WTC11 (cell line): ENCODE measurements around the gene NFKB1.

Experiments used
- AFF4 ChIP-seq: sonication (generic); formaldehyde crosslinking; IDR thresholded peaks from 2 replicates; pipeline ENCODE4 v1.8.1; 2023; ENCODE audit warnings: mild to moderate bottlenecking, missing genetic modification reagents, borderline replicate concordance
- CREB1 ChIP-seq: sonication (generic); formaldehyde crosslinking; IDR thresholded peaks from 2 replicates; pipeline ENCODE4 v1.8.0; 2023; ENCODE audit warnings: mild to moderate bottlenecking, missing genetic modification reagents
- CTCF ChIP-seq: fragments of 200-600 bp; IDR thresholded peaks from 2 replicates; pipeline ENCODE4 v1.8.0; 2022; ENCODE audit warnings: antibody characterized with exemption
- E2F5 ChIP-seq: sonication (generic); formaldehyde crosslinking; IDR thresholded peaks from 2 replicates; pipeline ENCODE4 v1.8.1; 2022; ENCODE audit warnings: mild to moderate bottlenecking, moderate library complexity, missing genetic modification reagents
- HMGXB4 ChIP-seq: sonication (generic); formaldehyde crosslinking; IDR thresholded peaks from 2 replicates; pipeline ENCODE4 v1.8.1; 2023; ENCODE audit warnings: mild to moderate bottlenecking, moderate library complexity, missing genetic modification reagents
- PRDM15 ChIP-seq: sonication (generic); formaldehyde crosslinking; IDR thresholded peaks from 2 replicates; pipeline ENCODE4 v1.8.0; 2022; ENCODE audit warnings: missing genetic modification reagents
- TCF7 ChIP-seq: sonication (generic); formaldehyde crosslinking; IDR thresholded peaks from 2 replicates; pipeline ENCODE4 v1.8.0; 2022; ENCODE audit warnings: mild to moderate bottlenecking, low read depth, missing genetic modification reagents, moderate library complexity
- TEAD4 ChIP-seq: sonication (generic); formaldehyde crosslinking; IDR thresholded peaks from 2 replicates; pipeline ENCODE4 v1.8.0; 2022; ENCODE audit warnings: mild to moderate bottlenecking, missing genetic modification reagents

- TF ChIP-seq CTCF (no peak), TCF7 (CRISPR knock-in tag) (no peak), TEAD4 (CRISPR knock-in tag) (no peak), HMGXB4 (CRISPR knock-in tag) (no peak), CREB1 (CRISPR knock-in tag) (no peak), PRDM15 (CRISPR knock-in tag) (no peak), E2F5 (CRISPR knock-in tag) (no peak), AFF4 (CRISPR knock-in tag) (no peak)
Observed at GRCh38 chr4:102586002-102586643, 85.0 kb downstream of the NFKB1 start.
